Pancreas (tissue), 10 donors: ENCODE measurements around the gene TAF1D. TPM values are rescaled to one million over a fixed set of nuclear protein-coding genes. Genes with fewer than 3 reads are reported as not detected.
A peak's percentile ranks its signal among the peaks of the same experiment; 100 is the strongest.

Source experiments
- ATAC-seq, 4 donors: fragments of 200-7000 bp; cut with Tn5 transposase; one replicate each; pipeline versions ENCODE4 v1.8.0 to v1.9.1; 2020; ENCODE audit warnings: mild to moderate bottlenecking in 4 of 4, moderate library complexity in 4 of 4
- DNase-seq, 6 donors: peaks; one replicate each; pipeline ENCODE4 v3.0.0-alpha.2; 2020
- FAIRE-seq: peaks from 2 replicates; lab custom pipeline; 2012; peaks lifted over from hg19 to GRCh38; lab: Jason Lieb, UNC
- H3K27ac ChIP-seq, 4 donors: fragments of 200-600 bp; sonication (generic); 1 replicate in 3 of 4; 2 replicates in 1 of 4; pipeline versions ENCODE4 v1.5.0 to v1.8.0; 2020
- H3K27me3 ChIP-seq, 4 donors: fragments of 200-600 bp; one replicate each; pipeline ENCODE4 v1.8.0; 2021
- H3K36me3 ChIP-seq, 3 donors: fragments of 200-600 bp; sonication (generic) in 1 of 3; one replicate each; pipeline versions ENCODE4 v1.5.0 to v1.8.0; 2020 to 2021
- H3K4me1 ChIP-seq, 3 donors: fragments of 200-600 bp; one replicate each; pipeline ENCODE4 v1.8.0; 2021
- H3K4me3 ChIP-seq, 4 donors: fragments of 200-600 bp; sonication (generic) in 2 of 4; one replicate each; pipeline versions ENCODE4 v1.5.0 to v1.8.0; 2020 to 2021
- H3K9me3 ChIP-seq, 4 donors: fragments of 200-600 bp; one replicate each; pipeline ENCODE4 v1.8.0; 2021
- CTCF ChIP-seq, 4 donors: fragments of 200-600 bp; sonication (generic) in 3 of 4; IDR thresholded peaks; one replicate each; pipeline versions ENCODE4 v1.5.0 to v1.8.0; 2021; ENCODE audit warnings: antibody characterized with exemption in 4 of 4
- WGBS, 2 donors: extraction: QIAGEN DNeasy Blood & Tissue Kit; methylation state at CpG; one replicate each; pipeline ENCODE4 v1.1.7; 2013; 5-methylcytosine and 5-hydroxymethylcytosine counted together
- intact Hi-C, 3 donors: fragments of 100-400 bp; cut with DNase I; formaldehyde crosslinking; loops; one replicate each; pipeline versions ENCODE4 v1.11.1 to v1.14.2; 2022
- polyA plus RNA-seq, 2 donors: library from polyadenylated mRNA; stranded (reverse); fragments of 200-250 nt; gene quantifications; one replicate each; pipeline ENCODE4 v1.2.3, GENCODE V29; 2013
- total RNA-seq, 6 donors: library from RNA; stranded (reverse); fragmentation: NEBNext Ultra II Directional in 4 of 6; extraction: Animal tissue kit (Norgen Biotek cat#: 25700) in 4 of 6; gene quantifications; one replicate each; pipeline versions ENCODE4 v1.2.1 to v1.2.4, GENCODE V29; 2021 to 2023
- donor health status: healthy with polysubstance abuse.
- donor health status: DM: no; HTN: no; CAD: no; lungs with moderate emphysema.
- donor health status: DM: no; HTN: no; CAD: no.
- donor health status: control.
- donor health status: control.
- donor health status: Bipolar disorder and iron deficiency.
- donor health status: DM: yes; HTN: yes; CAD: no.
- donor health status: DM: no; HTN: no; CAD: no.
- donor health status: DM: no; HTN: no; CAD: no.
- donor health status: DM: yes; HTN: yes; CAD: no.

The TAF1D gene
- total and polyA plus RNA-seq, 8 donors, result 58.4 to 248 (median 108) TPM

- DNase-seq (no peak), FAIRE-seq (no peak), ATAC-seq (no peak)
- no peak for TF ChIP-seq CTCF (IDR thresholded peaks at IDR 0.05)
- intact Hi-C loops, result no loop called here
- Histone ChIP-seq H3K9me3 (no peaks in the 10 kb centered on the region), H3K27ac (no peak overlapping the region), H3K36me3 (peaks cover 0 to 68% (median 38%) of the 10 kb centered on the region in 3 donors), H3K4me1 (peaks cover 5 to 6% (median 5%) of the 10 kb centered on the region in 3 donors), H3K27me3 (no peaks in the 10 kb centered on the region), H3K4me3 (no peak overlapping the region)
- WGBS, 2 donors, result 93 to 97% methylated on average over 5 of the region's 5 CpGs
These were observed 12.1 kb downstream of the TAF1D start for GRCh38 chr11:93729129-93729616.

GRCh38 chr11:93728792-93729128 lies 12.5 kb downstream of the TAF1D start:
- DNase-seq (no peak), ATAC-seq (no peak), FAIRE-seq (no peak)
- no peak for TF ChIP-seq CTCF (IDR thresholded peaks at IDR 0.05)
- no peaks in the 10 kb centered on the region for H3K27me3 ChIP-seq
- no peak overlapping the region for H3K27ac ChIP-seq
- no peaks in the 10 kb centered on the region for H3K9me3 ChIP-seq
- WGBS, 2 donors, result 97 to 99% methylated on average over 2 of the region's 2 CpGs
- peaks cover 0 to 66% (median 37%) of the 10 kb centered on the region in 3 donors for H3K36me3 ChIP-seq
- intact Hi-C loops, result no loop called here
- H3K4me1 ChIP-seq, result peaks cover under 1 to 4% (median 1%) of the 10 kb centered on the region in 3 donors
- H3K4me3 ChIP-seq, result no peak overlapping the region

- peaks cover 0 to 2% (median 0%) of the 10 kb centered on the region in 3 donors for H3K4me1 ChIP-seq
- no peak overlapping the region for H3K27ac ChIP-seq
- ATAC-seq (peak in 1 of 4 donors; percentile 12), FAIRE-seq (no peak), DNase-seq (no peak)
- 54 to 58% methylated on average over 4 of the region's 4 CpGs for whole genome bisulfite sequencing, 2 donors
- no peaks in the 10 kb centered on the region for H3K27me3 ChIP-seq
- no peaks in the 10 kb centered on the region for H3K9me3 ChIP-seq
- intact Hi-C loops, result no loop called here
- H3K4me3 ChIP-seq, result no peak overlapping the region
- TF ChIP-seq CTCF (IDR thresholded peaks at IDR 0.05), result no peak
- H3K36me3 ChIP-seq, result peaks cover 0 to 64% (median 33%) of the 10 kb centered on the region in 3 donors
These were observed 13.1 kb downstream of the TAF1D start for GRCh38 chr11:93727985-93728791.

GRCh38 chr11:93724089-93724488 lies 17.2 kb downstream of the TAF1D start:
- H3K9me3 ChIP-seq, result no peaks in the 10 kb centered on the region
- no peaks in the 10 kb centered on the region for H3K4me1 ChIP-seq
- H3K27me3 ChIP-seq, result no peaks in the 10 kb centered on the region
- intact Hi-C loops, result no loop called here
- no peak for FAIRE-seq
- no peak for DNase-seq
- peaks cover 0 to 34% (median 12%) of the 10 kb centered on the region in 3 donors for H3K36me3 ChIP-seq
- ATAC-seq, result no peak
- TF ChIP-seq CTCF (IDR thresholded peaks at IDR 0.05), result no peak
- H3K4me3 ChIP-seq, result no peak overlapping the region
- H3K27ac ChIP-seq, result no peak overlapping the region
- WGBS, 2 donors, result 94 to 95% methylated on average over 1 of the region's 1 CpG

GRCh38 chr11:93720522-93720921 lies 20.8 kb downstream of the TAF1D start:
- 97 to 98% methylated on average over 7 of the region's 7 CpGs for WGBS, 2 donors
- peaks cover 0 to 13% (median 5%) of the 10 kb centered on the region in 3 donors for H3K36me3 ChIP-seq
- no peak for TF ChIP-seq CTCF (IDR thresholded peaks at IDR 0.05)
- no peak for DNase-seq
- no peak overlapping the region for H3K4me3 ChIP-seq
- intact Hi-C loops, result no loop called here
- no peak for ATAC-seq
- FAIRE-seq, result no peak
- H3K9me3 ChIP-seq, result no peaks in the 10 kb centered on the region
- H3K4me1 ChIP-seq, result no peaks in the 10 kb centered on the region
- no peak overlapping the region for H3K27ac ChIP-seq
- no peaks in the 10 kb centered on the region for H3K27me3 ChIP-seq
